ENCODE measurements around the gene CALML3.

CALML3 gene

GRCh38 chr10:5519054-5519453, 5.7 kb upstream of the CALML3 start:
- Histone ChIP-seq H3K27me3 (ENCODE audit: insufficient read depth, low read length) (no peaks in the 10 kb centered on the region), H3K4me3 (ENCODE audit: low read length) (no peak overlapping the region), H3K4me1 (ENCODE audit: insufficient read depth, low read length) (no peaks in the 10 kb centered on the region), H3K27ac (ENCODE audit: low read depth, low read length) (no peak overlapping the region), H3K36me3 (ENCODE audit: insufficient read depth, low read length) (no peaks in the 10 kb centered on the region), H3K9ac (ENCODE audit: low read depth, low read length) (no peak overlapping the region), H3K9me3 (ENCODE audit: insufficient read depth, low read depth, low read length) (peaks cover 14% of the 10 kb centered on the region; the same call in 1 of the 2 replicates)
- 96% methylated on average over 3 of the region's 3 CpGs for WGBS

GRCh38 chr10:5522913-5523560, 1.7 kb upstream of the CALML3 start:
- Histone ChIP-seq H3K4me1 (ENCODE audit: insufficient read depth, low read length) (no peaks in the 10 kb centered on the region), H3K4me3 (ENCODE audit: low read length) (no peak overlapping the region), H3K9ac (ENCODE audit: low read depth, low read length) (no peak overlapping the region), H3K27ac (ENCODE audit: low read depth, low read length) (no peak overlapping the region), H3K27me3 (ENCODE audit: insufficient read depth, low read length) (no peaks in the 10 kb centered on the region), H3K36me3 (ENCODE audit: insufficient read depth, low read length) (no peaks in the 10 kb centered on the region), H3K9me3 (ENCODE audit: insufficient read depth, low read depth, low read length) (peaks cover 14% of the 10 kb centered on the region; the same call in 1 of the 2 replicates)
- WGBS = 92% methylated on average over 7 of the region's 7 CpGs

GRCh38 chr10:5523796-5524574, 776 bp upstream of the CALML3 start:
- H3K4me3 ChIP-seq (ENCODE audit: low read length) = no peak overlapping the region
- H3K27me3 ChIP-seq (ENCODE audit: insufficient read depth, low read length) = no peaks in the 10 kb centered on the region
- no peak overlapping the region for H3K27ac ChIP-seq (ENCODE audit: low read depth, low read length)
- H3K4me1 ChIP-seq (ENCODE audit: insufficient read depth, low read length) = no peaks in the 10 kb centered on the region
- WGBS = 94% methylated on average over 11 of the region's 11 CpGs
- no peaks in the 10 kb centered on the region for H3K36me3 ChIP-seq (ENCODE audit: insufficient read depth, low read length)
- H3K9me3 ChIP-seq (ENCODE audit: insufficient read depth, low read depth, low read length) = peaks cover 8% of the 10 kb centered on the region; the same call in 1 of the 2 replicates
- H3K9ac ChIP-seq (ENCODE audit: low read depth, low read length) = no peak overlapping the region

GRCh38 chr10:5525561-5526341, 990 bp downstream of the CALML3 start:
- Histone ChIP-seq H3K36me3 (ENCODE audit: insufficient read depth, low read length) (no peaks in the 10 kb centered on the region), H3K4me3 (ENCODE audit: low read length) (no peak overlapping the region), H3K9me3 (ENCODE audit: insufficient read depth, low read depth, low read length) (no peaks in the 10 kb centered on the region), H3K9ac (ENCODE audit: low read depth, low read length) (no peak overlapping the region), H3K27ac (ENCODE audit: low read depth, low read length) (no peak overlapping the region), H3K27me3 (ENCODE audit: insufficient read depth, low read length) (no peaks in the 10 kb centered on the region), H3K4me1 (ENCODE audit: insufficient read depth, low read length) (no peaks in the 10 kb centered on the region)
- WGBS = 91% methylated on average over 34 of the region's 34 CpGs

GRCh38 chr10:5526691-5527331, 2.0 kb downstream of the CALML3 start:
- Histone ChIP-seq H3K9ac (ENCODE audit: low read depth, low read length) (no peak overlapping the region), H3K27ac (ENCODE audit: low read depth, low read length) (no peak overlapping the region), H3K4me3 (ENCODE audit: low read length) (no peak overlapping the region), H3K36me3 (ENCODE audit: insufficient read depth, low read length) (no peaks in the 10 kb centered on the region), H3K4me1 (ENCODE audit: insufficient read depth, low read length) (no peaks in the 10 kb centered on the region), H3K27me3 (ENCODE audit: insufficient read depth, low read length) (no peaks in the 10 kb centered on the region), H3K9me3 (ENCODE audit: insufficient read depth, low read depth, low read length) (no peaks in the 10 kb centered on the region)
- 90% methylated on average over 8 of the region's 8 CpGs for WGBS

- no peaks in the 10 kb centered on the region for H3K36me3 ChIP-seq (ENCODE audit: insufficient read depth, low read length)
- no peak overlapping the region for H3K4me3 ChIP-seq (ENCODE audit: low read length)
- no peak overlapping the region for H3K27ac ChIP-seq (ENCODE audit: low read depth, low read length)
- no peaks in the 10 kb centered on the region for H3K4me1 ChIP-seq (ENCODE audit: insufficient read depth, low read length)
- no peak overlapping the region for H3K9ac ChIP-seq (ENCODE audit: low read depth, low read length)
- no peaks in the 10 kb centered on the region for H3K9me3 ChIP-seq (ENCODE audit: insufficient read depth, low read depth, low read length)
- no peaks in the 10 kb centered on the region for H3K27me3 ChIP-seq (ENCODE audit: insufficient read depth, low read length)
- 93% methylated on average over 10 of the region's 10 CpGs for WGBS
Measured at GRCh38 chr10:5527332-5528200, 2.8 kb downstream of the CALML3 start.

GRCh38 chr10:5528989-5529701, 4.4 kb downstream of the CALML3 start:
- Histone ChIP-seq H3K27ac (ENCODE audit: low read depth, low read length) (no peak overlapping the region), H3K4me3 (ENCODE audit: low read length) (no peak overlapping the region), H3K36me3 (ENCODE audit: insufficient read depth, low read length) (no peaks in the 10 kb centered on the region), H3K9me3 (ENCODE audit: insufficient read depth, low read depth, low read length) (no peaks in the 10 kb centered on the region), H3K27me3 (ENCODE audit: insufficient read depth, low read length) (no peaks in the 10 kb centered on the region), H3K9ac (ENCODE audit: low read depth, low read length) (no peak overlapping the region), H3K4me1 (ENCODE audit: insufficient read depth, low read length) (no peaks in the 10 kb centered on the region)
- WGBS = 92% methylated on average over 11 of the region's 11 CpGs

GRCh38 chr10:5529702-5530411, 5.1 kb downstream of the CALML3 start:
- Histone ChIP-seq H3K9ac (ENCODE audit: low read depth, low read length) (no peak overlapping the region), H3K27ac (ENCODE audit: low read depth, low read length) (no peak overlapping the region), H3K9me3 (ENCODE audit: insufficient read depth, low read depth, low read length) (no peaks in the 10 kb centered on the region), H3K4me1 (ENCODE audit: insufficient read depth, low read length) (no peaks in the 10 kb centered on the region), H3K4me3 (ENCODE audit: low read length) (no peak overlapping the region), H3K36me3 (ENCODE audit: insufficient read depth, low read length) (no peaks in the 10 kb centered on the region), H3K27me3 (ENCODE audit: insufficient read depth, low read length) (no peaks in the 10 kb centered on the region)
- 96% methylated on average over 7 of the region's 7 CpGs for WGBS

GRCh38 chr10:5530412-5530806, 5.6 kb downstream of the CALML3 start:
- Histone ChIP-seq H3K4me1 (ENCODE audit: insufficient read depth, low read length) (no peaks in the 10 kb centered on the region), H3K27me3 (ENCODE audit: insufficient read depth, low read length) (no peaks in the 10 kb centered on the region), H3K9ac (ENCODE audit: low read depth, low read length) (no peak overlapping the region), H3K9me3 (ENCODE audit: insufficient read depth, low read depth, low read length) (no peaks in the 10 kb centered on the region), H3K4me3 (ENCODE audit: low read length) (no peak overlapping the region), H3K36me3 (ENCODE audit: insufficient read depth, low read length) (no peaks in the 10 kb centered on the region), H3K27ac (ENCODE audit: low read depth, low read length) (no peak overlapping the region)
- 94% methylated on average over 5 of the region's 5 CpGs for WGBS

Data from HUES64 (cell line).